Chondrocyte (in vitro differentiated cells): ENCODE data around the gene NINJ2. TPM values are rescaled to one million over a fixed set of nuclear protein-coding genes. Genes with fewer than 3 reads are reported as not detected.

Experiments used
- DNase-seq: peaks from one replicate; pipeline ENCODE4 v3.0.0; 2021; ENCODE audit warnings: mixed read lengths, low spot score
- H3K27ac Mint-ChIP-seq: one replicate; pipeline ENCODE4 v1.8.0; 2021; ENCODE audit warnings: mild to moderate bottlenecking, moderate library complexity, mixed read lengths; ENCODE audit not compliant: unreplicated experiment
- H3K27me3 Mint-ChIP-seq: 2 replicates; pipeline ENCODE4 v1.8.0; 2021; ENCODE audit warnings: low read depth, mixed read lengths
- H3K36me3 Mint-ChIP-seq: 2 replicates; pipeline ENCODE4 v1.8.0; 2021; ENCODE audit warnings: low read depth, mixed read lengths
- H3K4me1 Mint-ChIP-seq: 2 replicates; pipeline ENCODE4 v1.8.0; 2021; ENCODE audit warnings: low read depth, mild to moderate bottlenecking, mixed read lengths
- H3K4me3 Mint-ChIP-seq: one replicate; pipeline ENCODE4 v1.8.0; 2021; ENCODE audit warnings: mild to moderate bottlenecking, moderate library complexity, mixed read lengths; ENCODE audit not compliant: unreplicated experiment
- H3K9me3 Mint-ChIP-seq: 2 replicates; pipeline ENCODE4 v1.8.0; 2021; ENCODE audit warnings: low read depth, mixed read lengths
- total RNA-seq: library from RNA; stranded (reverse); gene quantifications from 3 replicates; pipeline ENCODE4 v1.2.1, GENCODE V29; 2021
- TF ChIP-seq, protein P1 (sequence below): fragments of 200-600 bp; sonication (generic); IDR thresholded peaks from 2 replicates; pipeline ENCODE4 v1.5.0; 2021; ENCODE audit warnings: antibody characterized with exemption, mild to moderate bottlenecking, moderate library complexity

The NINJ2 gene
- total RNA-seq, 1 donor from 2014 or later = 2.1 TPM

DNA sequence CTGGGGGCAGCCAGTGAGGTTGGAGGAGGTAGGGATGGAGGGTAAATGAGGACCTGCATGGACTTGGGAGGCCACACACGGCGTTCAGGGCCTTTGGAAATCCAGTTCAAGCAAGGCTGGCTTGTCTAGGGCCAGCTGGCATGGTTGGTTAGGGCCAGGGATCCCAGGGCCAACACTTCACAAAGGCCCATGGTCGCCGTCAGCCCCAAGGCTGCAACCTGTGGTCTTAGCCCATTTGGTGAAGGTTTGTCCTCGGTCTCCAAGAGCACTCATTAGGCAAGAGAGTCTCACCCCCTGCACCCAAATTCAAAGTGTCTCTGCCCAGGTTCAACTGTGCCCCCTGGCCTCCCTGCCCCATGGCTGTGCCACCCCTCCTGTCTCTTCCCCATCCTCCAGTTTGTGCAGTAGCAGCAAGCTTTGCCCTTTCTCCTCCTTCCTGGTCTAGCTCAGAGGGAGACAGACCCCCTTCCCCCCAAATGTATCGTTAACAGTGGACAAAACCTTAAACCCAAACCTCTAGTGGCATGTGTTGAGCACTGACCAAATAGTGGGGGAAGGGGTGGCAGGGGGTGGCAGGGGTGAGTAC is 94.1 kb downstream of the NINJ2 start:
- TF ChIP-seq, protein P1, sequence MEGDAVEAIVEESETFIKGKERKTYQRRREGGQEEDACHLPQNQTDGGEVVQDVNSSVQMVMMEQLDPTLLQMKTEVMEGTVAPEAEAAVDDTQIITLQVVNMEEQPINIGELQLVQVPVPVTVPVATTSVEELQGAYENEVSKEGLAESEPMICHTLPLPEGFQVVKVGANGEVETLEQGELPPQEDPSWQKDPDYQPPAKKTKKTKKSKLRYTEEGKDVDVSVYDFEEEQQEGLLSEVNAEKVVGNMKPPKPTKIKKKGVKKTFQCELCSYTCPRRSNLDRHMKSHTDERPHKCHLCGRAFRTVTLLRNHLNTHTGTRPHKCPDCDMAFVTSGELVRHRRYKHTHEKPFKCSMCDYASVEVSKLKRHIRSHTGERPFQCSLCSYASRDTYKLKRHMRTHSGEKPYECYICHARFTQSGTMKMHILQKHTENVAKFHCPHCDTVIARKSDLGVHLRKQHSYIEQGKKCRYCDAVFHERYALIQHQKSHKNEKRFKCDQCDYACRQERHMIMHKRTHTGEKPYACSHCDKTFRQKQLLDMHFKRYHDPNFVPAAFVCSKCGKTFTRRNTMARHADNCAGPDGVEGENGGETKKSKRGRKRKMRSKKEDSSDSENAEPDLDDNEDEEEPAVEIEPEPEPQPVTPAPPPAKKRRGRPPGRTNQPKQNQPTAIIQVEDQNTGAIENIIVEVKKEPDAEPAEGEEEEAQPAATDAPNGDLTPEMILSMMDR = no peak
- no peak overlapping the region for H3K27ac Mint-ChIP-seq
- H3K4me1 Mint-ChIP-seq = peaks cover 34% of the 10 kb centered on the region
- no peaks in the 10 kb centered on the region for H3K36me3 Mint-ChIP-seq
- no peaks in the 10 kb centered on the region for H3K9me3 Mint-ChIP-seq
- H3K27me3 Mint-ChIP-seq = peaks cover 1% of the 10 kb centered on the region
- H3K4me3 Mint-ChIP-seq = no peak overlapping the region
- DNase-seq = no peak

- Mint-ChIP-seq H3K36me3 (no peaks in the 10 kb centered on the region), H3K4me1 (peaks cover 31% of the 10 kb centered on the region), H3K4me3 (no peak overlapping the region), H3K27me3 (peaks cover 1% of the 10 kb centered on the region), H3K9me3 (no peaks in the 10 kb centered on the region), H3K27ac (no peak overlapping the region)
- TF ChIP-seq, protein P1 = no peak
- DNase-seq = peak; percentile 24
Observed at GRCh38 chr12:568486-568885, 94.8 kb downstream of the NINJ2 start.

GRCh38 chr12:565589-566105 is 97.6 kb downstream of the NINJ2 start:
- Mint-ChIP-seq H3K36me3 (no peaks in the 10 kb centered on the region), H3K27me3 (peaks cover 1% of the 10 kb centered on the region), H3K4me1 (peaks cover 7% of the 10 kb centered on the region), H3K9me3 (no peaks in the 10 kb centered on the region), H3K4me3 (no peak overlapping the region), H3K27ac (no peak overlapping the region)
- DNase-seq = no peak
- TF ChIP-seq, protein P1 = no peak

DNA sequence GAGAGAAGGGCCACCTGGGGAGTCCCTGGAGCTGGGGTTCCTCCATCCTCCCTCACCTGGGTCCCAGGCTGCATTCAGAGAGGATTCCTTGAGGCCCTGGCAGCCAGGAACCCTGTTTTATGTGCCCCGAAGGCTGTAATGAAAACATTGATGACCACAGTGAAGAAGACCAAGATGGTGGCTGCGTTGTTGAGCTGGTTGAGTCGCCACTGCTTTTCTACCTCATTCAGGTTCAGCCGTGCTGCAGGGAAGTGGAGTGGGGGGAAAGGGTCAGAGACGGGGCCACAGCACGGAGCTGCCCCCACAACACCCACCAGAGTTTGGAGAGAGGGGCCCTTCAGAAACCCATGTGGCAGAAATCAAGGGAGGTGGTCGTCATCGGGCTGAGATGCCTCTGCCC is 98.1 kb downstream of the NINJ2 start:
- H3K4me3 Mint-ChIP-seq = no peak overlapping the region
- H3K27me3 Mint-ChIP-seq = peaks cover 3% of the 10 kb centered on the region
- peaks cover 6% of the 10 kb centered on the region for H3K4me1 Mint-ChIP-seq
- no peaks in the 10 kb centered on the region for H3K9me3 Mint-ChIP-seq
- TF ChIP-seq, protein P1 = no peak
- no peak for DNase-seq
- no peaks in the 10 kb centered on the region for H3K36me3 Mint-ChIP-seq
- H3K27ac Mint-ChIP-seq = no peak overlapping the region

DNA sequence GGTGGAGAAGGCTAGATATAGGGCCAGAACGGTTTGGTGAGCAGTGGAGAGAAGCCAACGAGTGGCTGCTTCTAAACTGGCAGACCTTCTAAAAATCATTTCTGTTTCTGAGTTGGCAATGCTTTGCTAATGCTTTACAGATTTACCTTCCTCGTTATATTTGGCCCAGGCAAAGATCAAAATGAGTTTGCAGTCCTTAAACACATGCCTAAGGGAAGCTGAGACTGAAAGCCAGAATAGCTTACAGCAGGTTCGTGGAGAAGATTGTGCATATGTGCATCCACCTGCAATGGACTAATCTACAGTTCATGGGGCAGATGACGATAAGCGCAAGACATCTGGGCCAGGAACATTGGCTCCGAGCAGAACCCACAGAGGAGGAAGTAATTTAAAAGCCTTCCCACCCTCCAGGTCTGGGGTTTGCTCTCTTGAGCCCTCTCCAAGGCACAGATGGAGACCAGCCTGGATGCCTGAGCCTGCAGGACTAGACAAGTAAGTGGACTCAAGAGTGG is 99.4 kb downstream of the NINJ2 start:
- Mint-ChIP-seq H3K27me3 (peaks cover 17% of the 10 kb centered on the region), H3K9me3 (no peaks in the 10 kb centered on the region), H3K4me3 (no peak overlapping the region), H3K36me3 (no peaks in the 10 kb centered on the region), H3K27ac (no peak overlapping the region), H3K4me1 (no peaks in the 10 kb centered on the region)
- TF ChIP-seq, protein P1 = no peak
- no peak for DNase-seq
